ENCODE results near the gene ZNF784. TPM values are rescaled to one million over a fixed set of nuclear protein-coding genes. Genes with fewer than 3 reads are reported as not detected.

Gene ZNF784
- total RNA-seq, 2 donors from 2014 or later = 7.2 to 10.7 TPM

DNA sequence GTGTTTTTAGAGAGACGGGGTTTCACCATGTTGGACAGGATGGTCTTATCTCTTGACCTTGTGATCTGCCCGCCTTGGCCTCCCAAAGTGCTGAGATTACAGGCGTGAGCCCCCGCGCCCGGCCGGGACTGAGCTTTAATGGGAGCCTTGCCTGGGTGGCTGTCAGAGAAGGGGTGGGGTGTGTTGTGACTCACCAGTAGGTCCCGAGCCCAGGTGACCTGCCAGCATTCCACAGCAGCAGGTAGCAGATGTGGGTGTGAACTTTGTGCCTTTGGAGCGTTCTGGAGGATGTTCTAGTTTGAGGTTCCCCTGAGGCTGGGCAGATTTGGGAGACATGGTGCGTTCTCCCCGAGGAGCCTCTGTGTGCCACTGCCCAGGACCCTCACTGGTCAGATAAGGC is 43.6 kb upstream of the ZNF784 start:
- no peak overlapping the region for H3K4me3 Mint-ChIP-seq
- no peaks in the 10 kb centered on the region for H3K9me3 ChIP-seq (ENCODE audit: control insufficient read depth, low read length)
- TF ChIP-seq, protein P1, sequence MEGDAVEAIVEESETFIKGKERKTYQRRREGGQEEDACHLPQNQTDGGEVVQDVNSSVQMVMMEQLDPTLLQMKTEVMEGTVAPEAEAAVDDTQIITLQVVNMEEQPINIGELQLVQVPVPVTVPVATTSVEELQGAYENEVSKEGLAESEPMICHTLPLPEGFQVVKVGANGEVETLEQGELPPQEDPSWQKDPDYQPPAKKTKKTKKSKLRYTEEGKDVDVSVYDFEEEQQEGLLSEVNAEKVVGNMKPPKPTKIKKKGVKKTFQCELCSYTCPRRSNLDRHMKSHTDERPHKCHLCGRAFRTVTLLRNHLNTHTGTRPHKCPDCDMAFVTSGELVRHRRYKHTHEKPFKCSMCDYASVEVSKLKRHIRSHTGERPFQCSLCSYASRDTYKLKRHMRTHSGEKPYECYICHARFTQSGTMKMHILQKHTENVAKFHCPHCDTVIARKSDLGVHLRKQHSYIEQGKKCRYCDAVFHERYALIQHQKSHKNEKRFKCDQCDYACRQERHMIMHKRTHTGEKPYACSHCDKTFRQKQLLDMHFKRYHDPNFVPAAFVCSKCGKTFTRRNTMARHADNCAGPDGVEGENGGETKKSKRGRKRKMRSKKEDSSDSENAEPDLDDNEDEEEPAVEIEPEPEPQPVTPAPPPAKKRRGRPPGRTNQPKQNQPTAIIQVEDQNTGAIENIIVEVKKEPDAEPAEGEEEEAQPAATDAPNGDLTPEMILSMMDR (conservative IDR thresholded peaks at IDR 0.05) = no peak
- peak overlapping the region; percentile 79 for H3K27ac Mint-ChIP-seq
- H3K27me3 ChIP-seq (ENCODE audit: control insufficient read depth, insufficient read depth, low read length, poor library complexity, severe bottlenecking) = no peaks in the 10 kb centered on the region
- DNase-seq = no peak
- no peaks in the 10 kb centered on the region for H3K9me3 Mint-ChIP-seq
- peaks cover 9% of the 10 kb centered on the region for H3K4me1 Mint-ChIP-seq
- H3K4me3 ChIP-seq (ENCODE audit: low read length) = no peak overlapping the region
- no peak overlapping the region for H3K27ac ChIP-seq (ENCODE audit: low read depth, low read length)
- peaks cover 78% of the 10 kb centered on the region for H3K36me3 Mint-ChIP-seq (ENCODE audit: low read depth)
- peaks cover 4% of the 10 kb centered on the region for H3K4me1 ChIP-seq (ENCODE audit: control insufficient read depth, insufficient read depth, low read length)
- no peaks in the 10 kb centered on the region for H3K27me3 Mint-ChIP-seq (ENCODE audit: insufficient read depth)
- peaks cover 77% of the 10 kb centered on the region for H3K36me3 ChIP-seq (ENCODE audit: control insufficient read depth, insufficient read depth, low read length)
- 90 to 100% methylated on average over 5 to 11 of the region's 11 CpGs for WGBS, 2 experiments (ENCODE audit: insufficient coverage in 1 of 2, insufficient read length in 1 of 2)
- H3K9ac ChIP-seq (ENCODE audit: extremely low read depth, low read length, poor library complexity, severe bottlenecking) = no peak overlapping the region

DNA sequence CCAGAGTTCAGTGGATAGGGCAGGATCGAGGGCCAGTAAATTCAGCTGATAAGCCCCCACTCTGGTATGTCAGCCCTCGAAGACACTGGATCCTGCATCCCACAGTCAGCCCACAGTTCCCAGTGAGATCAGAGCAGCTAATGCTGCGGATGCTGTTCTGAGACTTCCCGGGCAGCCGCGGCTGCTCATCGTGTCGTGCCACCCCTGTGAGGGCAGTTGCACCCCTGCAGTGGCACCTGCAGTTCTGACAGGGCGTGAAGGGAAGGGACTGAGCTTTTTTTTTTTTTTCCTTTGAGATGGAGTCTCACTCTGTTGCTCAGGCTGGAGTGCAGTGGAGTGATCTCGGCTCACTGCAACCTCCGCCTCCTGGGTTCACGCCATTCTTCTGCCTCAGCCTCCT is 43.1 kb upstream of the ZNF784 start:
- Histone ChIP-seq H3K36me3 (ENCODE audit: control insufficient read depth, insufficient read depth, low read length) (peaks cover 81% of the 10 kb centered on the region), H3K4me1 (ENCODE audit: control insufficient read depth, insufficient read depth, low read length) (peaks cover 4% of the 10 kb centered on the region), H3K27me3 (ENCODE audit: control insufficient read depth, insufficient read depth, low read length, poor library complexity, severe bottlenecking) (no peaks in the 10 kb centered on the region), H3K27ac (ENCODE audit: low read depth, low read length) (no peak overlapping the region), H3K9me3 (ENCODE audit: control insufficient read depth, low read length) (no peaks in the 10 kb centered on the region), H3K9ac (ENCODE audit: extremely low read depth, low read length, poor library complexity, severe bottlenecking) (no peak overlapping the region), H3K4me3 (ENCODE audit: low read length) (no peak overlapping the region)
- no peaks in the 10 kb centered on the region for H3K27me3 Mint-ChIP-seq (ENCODE audit: insufficient read depth)
- H3K4me1 Mint-ChIP-seq = peaks cover 9% of the 10 kb centered on the region
- no peak overlapping the region for H3K4me3 Mint-ChIP-seq
- TF ChIP-seq, protein P1 (conservative IDR thresholded peaks at IDR 0.05) = no peak
- H3K9me3 Mint-ChIP-seq = no peaks in the 10 kb centered on the region
- no peak overlapping the region for H3K27ac Mint-ChIP-seq
- 88 to 94% methylated on average over 4 to 12 of the region's 12 CpGs for WGBS, 2 experiments (ENCODE audit: insufficient coverage in 1 of 2, insufficient read length in 1 of 2)
- peaks cover 82% of the 10 kb centered on the region for H3K36me3 Mint-ChIP-seq (ENCODE audit: low read depth)
- no peak for DNase-seq

DNA sequence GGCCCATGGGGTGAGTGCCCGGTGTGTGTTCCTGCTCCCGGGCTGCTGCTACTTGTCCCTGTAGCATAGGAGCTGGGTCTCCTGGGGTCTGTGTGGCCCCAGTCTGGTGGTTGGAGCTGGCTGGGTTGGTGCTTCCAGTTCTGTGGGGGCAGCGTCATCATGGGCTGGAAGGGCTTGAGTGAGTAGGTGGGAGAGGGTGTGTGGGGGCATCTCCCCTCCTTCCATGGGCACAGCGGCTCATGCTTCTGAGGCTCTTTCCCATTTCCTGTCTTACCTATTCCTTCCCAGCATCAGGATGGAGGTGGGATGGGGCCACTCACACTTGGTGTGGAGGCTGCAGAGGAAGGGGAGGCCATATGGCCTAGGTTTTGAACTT is 42.6 kb upstream of the ZNF784 start:
- H3K27ac Mint-ChIP-seq = no peak overlapping the region
- Histone ChIP-seq H3K9ac (ENCODE audit: extremely low read depth, low read length, poor library complexity, severe bottlenecking) (no peak overlapping the region), H3K27ac (ENCODE audit: low read depth, low read length) (no peak overlapping the region), H3K4me3 (ENCODE audit: low read length) (no peak overlapping the region), H3K4me1 (ENCODE audit: control insufficient read depth, insufficient read depth, low read length) (peaks cover 4% of the 10 kb centered on the region), H3K36me3 (ENCODE audit: control insufficient read depth, insufficient read depth, low read length) (peaks cover 80% of the 10 kb centered on the region), H3K9me3 (ENCODE audit: control insufficient read depth, low read length) (no peaks in the 10 kb centered on the region), H3K27me3 (ENCODE audit: control insufficient read depth, insufficient read depth, low read length, poor library complexity, severe bottlenecking) (no peaks in the 10 kb centered on the region)
- WGBS, 2 experiments (ENCODE audit: insufficient coverage in 1 of 2, insufficient read length in 1 of 2) = 97% methylated on average over 3 of the region's 4 CpGs; no CpG with 5 or more reads in 1 of the 2 experiments
- peaks cover 9% of the 10 kb centered on the region for H3K4me1 Mint-ChIP-seq
- no peaks in the 10 kb centered on the region for H3K9me3 Mint-ChIP-seq
- no peak overlapping the region for H3K4me3 Mint-ChIP-seq
- TF ChIP-seq, protein P1 (conservative IDR thresholded peaks at IDR 0.05) = no peak
- H3K36me3 Mint-ChIP-seq (ENCODE audit: low read depth) = peaks cover 80% of the 10 kb centered on the region
- no peaks in the 10 kb centered on the region for H3K27me3 Mint-ChIP-seq (ENCODE audit: insufficient read depth)
- DNase-seq = no peak

Measured in endodermal cell (in vitro differentiated cells).